GM23338 (cell line): ENCODE results near the gene DLEU7.

Experiments used
- CTCF ChIP-seq, 2 experiments: fragments of 200-600 bp in 1 of 2; sonication (generic) in 1 of 2; conservative IDR thresholded peaks; 2 replicates each; pipeline versions ENCODE4 v1.5.1 to v1.6.1; 2016 to 2017; ENCODE audit warnings: antibody characterized with exemption in 2 of 2, low read depth in 2 of 2, mild to moderate bottlenecking in 2 of 2, moderate library complexity in 1 of 2
- EZH2 ChIP-seq: fragments of 200-600 bp; sonication (generic); IDR thresholded peaks from one replicate; pipeline ENCODE4 v1.8.0; 2017; ENCODE audit warnings: antibody characterized with exemption, mild to moderate bottlenecking, low read depth; ENCODE audit not compliant: unreplicated experiment
- EZH2phosphoT487 ChIP-seq: fragments of 200-600 bp; sonication (generic); IDR thresholded peaks from one replicate; pipeline ENCODE4 v1.8.1; 2018; ENCODE audit warnings: antibody characterized with exemption; ENCODE audit not compliant: unreplicated experiment
- JUNB ChIP-seq: IDR thresholded peaks from one replicate; pipeline ENCODE4 v1.6.1; 2016; ENCODE audit warnings: antibody characterized with exemption; ENCODE audit not compliant: unreplicated experiment
- POLR2AphosphoS5 ChIP-seq: IDR thresholded peaks from 2 replicates; pipeline ENCODE4 v1.6.1; 2016; ENCODE audit warnings: antibody characterized with exemption, low read depth

GRCh38 chr13:50882816-50883435, 39.4 kb upstream of the DLEU7 start:
- TF ChIP-seq EZH2 (no peak), POLR2AphosphoS5 (no peak), CTCF (conservative IDR thresholded peaks at IDR 0.05; ENCODE audit: low read depth in 2 of 2) (no peak), EZH2phosphoT487 (no peak), JUNB (no peak)
